Right lobe of liver (tissue), 6 donors: ENCODE results near the gene ZBTB47. TPM values are rescaled to one million over a fixed set of nuclear protein-coding genes. Genes with fewer than 3 reads are reported as not detected.

Experiments used
- ATAC-seq, 4 donors: fragments of 200-7000 bp; cut with Tn5 transposase; one replicate each; pipeline ENCODE4 v1.9.1; 2020; ENCODE audit warnings: mild to moderate bottlenecking in 4 of 4, moderate library complexity in 4 of 4
- DNase-seq, 3 donors: peaks; one replicate each; pipeline ENCODE4 v3.0.0-alpha.2; 2020
- H3K27ac ChIP-seq, 3 donors: fragments of 200-600 bp; one replicate each; pipeline ENCODE4 v1.8.0; 2022
- H3K27me3 ChIP-seq, 2 donors: fragments of 200-600 bp; one replicate each; pipeline ENCODE4 v1.8.0; 2022
- H3K36me3 ChIP-seq, 4 donors: fragments of 200-600 bp; sonication (generic) in 1 of 4; one replicate each; pipeline versions ENCODE4 v1.5.1 to v1.8.0; 2017 to 2022; ENCODE audit warnings: control low read depth in 1 of 4
- H3K4me1 ChIP-seq, 4 donors: fragments of 200-600 bp; sonication (generic) in 1 of 4; one replicate each; pipeline versions ENCODE4 v1.5.1 to v1.8.0; 2017 to 2022; ENCODE audit warnings: control low read depth in 1 of 4
- H3K4me3 ChIP-seq, 3 donors: fragments of 200-600 bp; one replicate each; pipeline ENCODE4 v1.8.0; 2022
- H3K9me3 ChIP-seq, 4 donors: fragments of 200-600 bp; sonication (generic) in 1 of 4; one replicate each; pipeline versions ENCODE4 v1.5.1 to v1.8.0; 2017 to 2022; ENCODE audit warnings: control low read depth in 1 of 4
- POLR2A ChIP-seq: fragments of 450-650 bp; IDR thresholded peaks from one replicate; pipeline ENCODE4 v1.6.1; 2017; ENCODE audit warnings: antibody characterized with exemption, mild to moderate bottlenecking
- WGBS: methylation state at CpG from one replicate; pipeline ENCODE4 v1.1.6; 2018; ENCODE audit warnings: low coverage, low lambda C conversion rate; ENCODE audit not compliant: insufficient coverage; ENCODE audit errors: missing lambda C conversion rate; 5-methylcytosine and 5-hydroxymethylcytosine counted together
- intact Hi-C, 2 donors: fragments of 100-400 bp; cut with DNase I; formaldehyde crosslinking; loops; one replicate each; pipeline versions ENCODE4 v1.11.2 to v1.14.1; 2022
- total RNA-seq, 6 experiments: library from RNA; depleted of rRNA in 2 of 6; stranded (reverse); fragments of >200 nt in 2 of 6; fragmentation: NEBNext Ultra II Directional in 3 of 6; extraction: Animal tissue kit (Norgen Biotek cat#: 25700) in 3 of 6; gene quantifications; one replicate each; pipeline versions ENCODE4 v1.1.0 to v1.2.4, GENCODE V29; 2016 to 2023
- TF ChIP-seq, protein P1 (sequence below), 4 donors: fragments of 200-600 bp in 3 of 4; fragments of 450-650 bp in 1 of 4; IDR thresholded peaks; one replicate each; pipeline versions ENCODE4 v1.5.1 to v1.8.0; 2016 to 2022; ENCODE audit warnings: antibody characterized with exemption in 4 of 4, mild to moderate bottlenecking in 2 of 4
- donor health status: DM: no; HTN: yes; CAD: no.
- donor health status: DM: no; HTN: no; CAD: no.
- donor health status: DM: no; HTN: no; CAD: no.
- donor health status: DM: no; HTN: yes; CAD: no.
- donor health status: DM: no; HTN: yes; CAD: no.

Gene ZBTB47
- total RNA-seq, 6 experiments from 2014 or later, result 2.2 to 8.9 (median 4.9) TPM

DNA sequence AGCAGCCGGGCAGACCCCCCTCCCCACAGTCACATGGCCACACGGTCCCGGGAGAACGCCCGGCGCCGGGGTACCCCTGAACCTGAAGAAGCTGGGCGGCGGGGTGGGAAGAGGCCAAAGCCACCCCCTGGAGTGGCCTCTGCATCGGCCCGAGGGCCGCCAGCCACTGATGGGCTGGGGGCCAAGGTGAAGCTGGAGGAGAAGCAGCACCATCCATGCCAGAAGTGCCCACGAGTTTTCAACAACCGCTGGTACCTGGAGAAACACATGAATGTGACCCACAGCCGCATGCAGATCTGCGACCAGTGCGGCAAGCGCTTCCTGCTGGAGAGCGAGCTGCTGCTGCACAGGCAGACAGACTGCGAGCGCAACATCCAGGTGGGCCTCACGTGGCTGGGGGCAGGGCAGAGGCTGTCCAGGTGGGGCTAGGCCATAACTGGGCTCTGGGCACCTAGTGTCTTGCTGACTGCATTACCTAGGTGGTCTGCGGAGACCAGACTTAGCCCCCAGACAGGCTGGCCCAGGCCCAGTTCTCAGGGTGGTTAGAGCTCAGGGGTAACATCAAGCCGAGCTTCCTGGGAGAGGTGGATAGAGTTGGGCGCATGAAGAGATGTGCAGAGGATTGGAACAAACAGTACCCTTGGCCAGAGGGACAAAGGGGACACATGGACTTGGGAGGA is 6.1 kb downstream of the ZBTB47 start:
- Histone ChIP-seq H3K36me3 (no peaks in the 10 kb centered on the region), H3K4me3 (no peak overlapping the region), H3K9me3 (no peaks in the 10 kb centered on the region), H3K27me3 (no peaks in the 10 kb centered on the region), H3K27ac (no peak overlapping the region), H3K4me1 (no peaks in the 10 kb centered on the region)
- intact Hi-C loops, result no loop called here
- no peak for ATAC-seq
- 88% methylated on average over 8 of the region's 25 CpGs for WGBS
- TF ChIP-seq, protein P1, sequence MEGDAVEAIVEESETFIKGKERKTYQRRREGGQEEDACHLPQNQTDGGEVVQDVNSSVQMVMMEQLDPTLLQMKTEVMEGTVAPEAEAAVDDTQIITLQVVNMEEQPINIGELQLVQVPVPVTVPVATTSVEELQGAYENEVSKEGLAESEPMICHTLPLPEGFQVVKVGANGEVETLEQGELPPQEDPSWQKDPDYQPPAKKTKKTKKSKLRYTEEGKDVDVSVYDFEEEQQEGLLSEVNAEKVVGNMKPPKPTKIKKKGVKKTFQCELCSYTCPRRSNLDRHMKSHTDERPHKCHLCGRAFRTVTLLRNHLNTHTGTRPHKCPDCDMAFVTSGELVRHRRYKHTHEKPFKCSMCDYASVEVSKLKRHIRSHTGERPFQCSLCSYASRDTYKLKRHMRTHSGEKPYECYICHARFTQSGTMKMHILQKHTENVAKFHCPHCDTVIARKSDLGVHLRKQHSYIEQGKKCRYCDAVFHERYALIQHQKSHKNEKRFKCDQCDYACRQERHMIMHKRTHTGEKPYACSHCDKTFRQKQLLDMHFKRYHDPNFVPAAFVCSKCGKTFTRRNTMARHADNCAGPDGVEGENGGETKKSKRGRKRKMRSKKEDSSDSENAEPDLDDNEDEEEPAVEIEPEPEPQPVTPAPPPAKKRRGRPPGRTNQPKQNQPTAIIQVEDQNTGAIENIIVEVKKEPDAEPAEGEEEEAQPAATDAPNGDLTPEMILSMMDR (IDR thresholded peaks at IDR 0.05), result no peak
- no peak for TF ChIP-seq POLR2A
- no peak for DNase-seq

DNA sequence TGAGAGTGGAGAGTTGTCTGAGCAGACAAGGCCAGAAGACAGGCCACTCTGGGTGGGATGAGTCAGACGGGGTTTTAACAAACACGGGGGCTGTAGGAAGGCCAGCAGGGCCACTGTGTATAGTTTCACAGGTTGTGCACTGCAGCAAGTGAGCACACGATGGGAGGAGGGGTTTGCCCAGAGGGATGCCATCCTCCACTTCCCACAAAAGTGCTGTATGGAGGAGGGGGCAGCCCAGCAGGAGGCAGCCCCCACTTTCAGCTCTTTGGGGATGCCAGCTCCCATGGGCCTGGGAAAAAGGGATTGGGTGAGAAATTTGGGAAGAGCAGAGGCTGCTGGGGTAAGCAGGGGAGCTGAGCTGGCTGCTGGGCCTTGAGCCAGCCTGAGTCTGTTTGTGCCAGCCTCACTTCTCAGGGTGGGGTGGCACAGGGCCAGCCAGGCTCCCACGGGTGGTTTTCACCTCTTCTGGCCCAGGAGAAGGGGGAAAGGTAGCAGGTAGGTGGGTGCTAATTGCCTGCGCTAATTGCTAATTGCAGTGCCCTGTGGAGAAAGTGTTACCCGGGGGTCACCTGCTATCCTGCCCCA is 6.7 kb downstream of the ZBTB47 start:
- H3K4me3 ChIP-seq, result no peak overlapping the region
- no peaks in the 10 kb centered on the region for H3K27me3 ChIP-seq
- no peak for ATAC-seq
- no peak for DNase-seq
- intact Hi-C loops, result no loop called here
- no peak for TF ChIP-seq POLR2A
- TF ChIP-seq, protein P1 (IDR thresholded peaks at IDR 0.05), result no peak
- WGBS, result 67% methylated on average over 3 of the region's 6 CpGs
- no peaks in the 10 kb centered on the region for H3K4me1 ChIP-seq
- no peaks in the 10 kb centered on the region for H3K36me3 ChIP-seq
- no peak overlapping the region for H3K27ac ChIP-seq
- no peaks in the 10 kb centered on the region for H3K9me3 ChIP-seq

DNA sequence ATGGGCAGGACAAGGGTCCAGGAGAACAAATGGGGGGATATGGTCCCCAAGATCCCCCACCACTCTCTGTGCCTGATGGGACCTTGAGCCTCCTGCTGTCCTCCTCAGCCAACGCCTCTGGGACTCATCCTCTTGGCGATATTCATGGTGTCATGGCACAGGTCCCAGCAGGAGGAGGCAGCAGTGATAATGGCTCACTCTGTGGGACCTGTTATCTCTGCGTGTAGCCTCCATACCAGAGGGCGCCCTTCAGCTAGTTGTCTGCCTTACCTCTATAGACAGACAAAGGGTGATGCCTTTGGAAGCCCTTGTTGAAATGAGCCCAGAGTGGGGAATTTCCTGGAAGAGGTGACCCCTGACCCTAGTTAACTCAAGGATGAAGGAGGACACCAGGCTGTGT is 7.4 kb downstream of the ZBTB47 start:
- ATAC-seq (no peak), DNase-seq (no peak)
- H3K27me3 ChIP-seq, result no peaks in the 10 kb centered on the region
- no peaks in the 10 kb centered on the region for H3K36me3 ChIP-seq
- TF ChIP-seq, protein P1 (IDR thresholded peaks at IDR 0.05), result no peak
- no peak for TF ChIP-seq POLR2A
- WGBS, result no CpG with 5 or more reads among the region's 4 CpGs
- H3K4me3 ChIP-seq, result no peak overlapping the region
- no peak overlapping the region for H3K27ac ChIP-seq
- H3K4me1 ChIP-seq, result no peaks in the 10 kb centered on the region
- intact Hi-C loops, result no loop called here
- no peaks in the 10 kb centered on the region for H3K9me3 ChIP-seq

DNA sequence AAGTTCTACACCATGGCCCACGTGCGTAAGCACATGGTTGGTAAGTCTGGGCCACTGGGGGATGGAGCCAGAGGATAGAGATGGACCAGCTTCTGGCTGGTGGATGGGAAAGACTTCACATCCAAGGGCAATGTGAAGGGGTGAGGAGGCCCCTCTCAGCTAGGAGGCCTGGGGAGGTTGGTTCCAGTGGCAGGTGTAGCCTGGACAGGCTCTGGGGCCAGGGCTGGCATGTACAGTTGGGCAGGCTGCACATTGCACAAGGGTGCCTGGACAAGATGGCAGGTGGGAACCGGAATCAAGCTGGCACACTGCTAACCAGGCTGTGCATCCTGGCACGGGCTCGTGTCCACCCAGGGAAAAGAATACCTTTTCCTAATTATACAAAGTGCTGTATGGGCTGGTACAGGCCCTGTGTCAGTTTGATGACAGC is 8.1 kb downstream of the ZBTB47 start:
- no CpG with 5 or more reads among the region's 5 CpGs for WGBS

More for the DNA sequence above, 8.1 kb downstream of the ZBTB47 start:
- no peaks in the 10 kb centered on the region for H3K9me3 ChIP-seq
- H3K27ac ChIP-seq, result no peak overlapping the region
- intact Hi-C loops, result no loop called here
- no peak overlapping the region for H3K4me3 ChIP-seq
- no peak for DNase-seq
- no peaks in the 10 kb centered on the region for H3K27me3 ChIP-seq
- no peak for ATAC-seq
- TF ChIP-seq, protein P1 (IDR thresholded peaks at IDR 0.05), result no peak
- no peak for TF ChIP-seq POLR2A
- H3K36me3 ChIP-seq, result no peaks in the 10 kb centered on the region
- no peaks in the 10 kb centered on the region for H3K4me1 ChIP-seq
